ENCODE measurements around the gene TXNRD3. TPM values are rescaled to one million over a fixed set of nuclear protein-coding genes. Genes with fewer than 3 reads are reported as not detected.

The TXNRD3 gene
- total RNA-seq, 1 experiment from 2014 or later = 8.1 TPM

DNA sequence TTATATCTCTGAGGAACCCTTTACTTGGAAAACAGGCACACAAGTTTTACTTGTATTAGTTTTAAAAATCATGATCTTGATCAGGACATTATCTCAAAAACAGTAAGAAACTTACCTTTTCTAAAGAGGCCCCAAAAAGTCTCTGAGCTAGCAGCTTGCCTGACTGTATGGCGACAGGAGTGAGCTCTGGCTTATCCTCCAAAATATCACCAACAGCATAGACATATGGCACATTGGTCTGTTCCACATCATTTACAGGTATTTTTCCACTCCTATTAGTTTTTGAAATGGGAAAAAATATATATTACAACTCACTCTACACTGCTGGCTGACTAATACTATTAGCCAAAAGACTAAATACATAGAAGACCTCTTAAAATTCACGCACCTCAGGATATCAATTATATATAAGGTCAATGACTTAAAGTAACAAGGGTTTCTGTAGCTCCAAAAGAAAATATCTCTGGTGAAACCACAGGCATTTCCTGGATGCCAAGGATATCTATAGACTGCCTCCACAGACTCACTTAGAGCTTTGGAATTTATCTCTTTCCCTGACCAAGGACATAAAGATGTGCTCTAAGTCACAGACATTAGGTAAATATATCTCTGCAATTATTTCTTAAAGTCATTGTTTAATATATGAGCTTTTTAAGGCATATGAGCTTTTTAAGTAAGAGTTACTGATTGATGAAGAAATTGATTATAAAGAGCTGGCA, 33.1 kb downstream of the TXNRD3 start:
- no peak overlapping the region for H3K27ac Mint-ChIP-seq
- H3K4me3 Mint-ChIP-seq = no peak overlapping the region
- Histone ChIP-seq H2BK12ac (ENCODE audit: insufficient read length, low read depth, low read length) (no peak overlapping the region), H4K91ac (ENCODE audit: insufficient read length, low read depth, low read length) (no peak overlapping the region), H3K27me3 (ENCODE audit: insufficient read depth, low read length) (no peaks in the 10 kb centered on the region), H2AK5ac (ENCODE audit: insufficient read length, low read length) (no peak overlapping the region), H2BK120ac (ENCODE audit: low read depth, low read length, poor library complexity, severe bottlenecking) (no peak overlapping the region), H3K23ac (ENCODE audit: insufficient read length, low read depth, low read length) (no peak overlapping the region), H3K4me1 (ENCODE audit: insufficient read depth, low read length) (no peaks in the 10 kb centered on the region), H3K79me1 (ENCODE audit: insufficient read depth, low read depth, low read length, poor library complexity, severe bottlenecking) (no peaks in the 10 kb centered on the region), H3K27ac (ENCODE audit: insufficient read length, low read depth, low read length) (no peak overlapping the region), H4K5ac (ENCODE audit: insufficient read length, low read depth, low read length) (no peak overlapping the region), H4K8ac (replicated peaks; ENCODE audit: insufficient read length, low read depth, low read length) (no peak overlapping the region), H3K18ac (ENCODE audit: insufficient read length, low read depth, low read length) (no peak overlapping the region), H4K20me1 (ENCODE audit: control insufficient read depth, insufficient read depth, insufficient read length) (no peaks in the 10 kb centered on the region), H2BK15ac (ENCODE audit: low read depth, low read length) (no peak overlapping the region), H2BK5ac (ENCODE audit: insufficient read length, low read length) (no peak overlapping the region), H3K14ac (ENCODE audit: insufficient read depth, low read length) (no peak overlapping the region), H3K9ac (ENCODE audit: extremely low read depth, insufficient read length, low read length) (no peak overlapping the region), H2AFZ (ENCODE audit: low read length) (no peak overlapping the region), H3K4ac (ENCODE audit: low read depth, low read length) (no peak overlapping the region), H3K56ac (ENCODE audit: insufficient read length, low read depth, low read length) (no peak overlapping the region), H3K79me2 (ENCODE audit: insufficient read depth, low read length) (no peaks in the 10 kb centered on the region), H3K23me2 (ENCODE audit: insufficient read length, low read depth, low read length, poor library complexity, severe bottlenecking) (no peaks in the 10 kb centered on the region), H3T11ph (ENCODE audit: low read length) (no peak overlapping the region), H2BK20ac (ENCODE audit: low read depth, low read length, poor library complexity, severe bottlenecking) (no peak overlapping the region), H3K4me2 (ENCODE audit: insufficient read depth, insufficient read length, low read length) (no peak overlapping the region), H3K9me3 (ENCODE audit: control insufficient read depth, low read depth, low read length) (no peaks in the 10 kb centered on the region)
- H3K36me3 Mint-ChIP-seq (ENCODE audit: insufficient read depth in 1 of 3, low read depth in 3 of 3) = no peaks in the 10 kb centered on the region; a peak in 1 of 7 replicates
- no peaks in the 10 kb centered on the region for H3K4me1 Mint-ChIP-seq
- no peaks in the 10 kb centered on the region for H3K9me3 Mint-ChIP-seq
- TF ChIP-seq, protein P1, sequence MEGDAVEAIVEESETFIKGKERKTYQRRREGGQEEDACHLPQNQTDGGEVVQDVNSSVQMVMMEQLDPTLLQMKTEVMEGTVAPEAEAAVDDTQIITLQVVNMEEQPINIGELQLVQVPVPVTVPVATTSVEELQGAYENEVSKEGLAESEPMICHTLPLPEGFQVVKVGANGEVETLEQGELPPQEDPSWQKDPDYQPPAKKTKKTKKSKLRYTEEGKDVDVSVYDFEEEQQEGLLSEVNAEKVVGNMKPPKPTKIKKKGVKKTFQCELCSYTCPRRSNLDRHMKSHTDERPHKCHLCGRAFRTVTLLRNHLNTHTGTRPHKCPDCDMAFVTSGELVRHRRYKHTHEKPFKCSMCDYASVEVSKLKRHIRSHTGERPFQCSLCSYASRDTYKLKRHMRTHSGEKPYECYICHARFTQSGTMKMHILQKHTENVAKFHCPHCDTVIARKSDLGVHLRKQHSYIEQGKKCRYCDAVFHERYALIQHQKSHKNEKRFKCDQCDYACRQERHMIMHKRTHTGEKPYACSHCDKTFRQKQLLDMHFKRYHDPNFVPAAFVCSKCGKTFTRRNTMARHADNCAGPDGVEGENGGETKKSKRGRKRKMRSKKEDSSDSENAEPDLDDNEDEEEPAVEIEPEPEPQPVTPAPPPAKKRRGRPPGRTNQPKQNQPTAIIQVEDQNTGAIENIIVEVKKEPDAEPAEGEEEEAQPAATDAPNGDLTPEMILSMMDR (conservative IDR thresholded peaks at IDR 0.05) = no peak
- WGBS (ENCODE audit: extremely low coverage, insufficient read length, low lambda C conversion rate) = no CpG with 5 or more reads among the region's 2 CpGs
- no peak for DNase-seq
- no peaks in the 10 kb centered on the region for H3K27me3 Mint-ChIP-seq (ENCODE audit: low read depth)

Measured in H9 (cell line).